Hepatocyte (in vitro differentiated cells): ENCODE data around the gene SERF2. TPM values are rescaled to one million over a fixed set of nuclear protein-coding genes. Genes with fewer than 3 reads are reported as not detected.

ENCODE experiments used
- DNase-seq: peaks from one replicate; pipeline ENCODE4 v3.0.0-alpha.2; 2016; ENCODE audit warnings: low spot score
- H2AFZ ChIP-seq: fragments of 200-600 bp; sonication (generic); 2 replicates; pipeline ENCODE4 v1.6.0; 2016; ENCODE audit warnings: antibody characterized with exemption, mild to moderate bottlenecking
- H3K27ac ChIP-seq: fragments of 200-600 bp; sonication (generic); 2 replicates; pipeline ENCODE4 v1.5.1; 2016; ENCODE audit warnings: mild to moderate bottlenecking
- H3K27me3 ChIP-seq: fragments of 200-600 bp; sonication (generic); 2 replicates; pipeline ENCODE4 v1.6.1; 2016
- H3K36me3 ChIP-seq: fragments of 200-600 bp; sonication (generic); replicated peaks from 2 replicates; pipeline ENCODE4 v1.5.1; 2016; ENCODE audit warnings: low read depth; ENCODE audit not compliant: insufficient read depth
- H3K4me1 ChIP-seq: fragments of 200-600 bp; sonication (generic); 2 replicates; pipeline ENCODE4 v1.5.1; 2016; ENCODE audit warnings: mild to moderate bottlenecking, moderate library complexity; ENCODE audit not compliant: insufficient read depth
- H3K4me2 ChIP-seq: fragments of 200-600 bp; sonication (generic); 2 replicates; pipeline ENCODE4 v1.6.0; 2016
- H3K4me3 ChIP-seq: fragments of 200-600 bp; sonication (generic); 2 replicates; pipeline ENCODE4 v1.5.1; 2016; ENCODE audit warnings: mild to moderate bottlenecking
- H3K79me2 ChIP-seq: fragments of 200-600 bp; sonication (generic); 2 replicates; pipeline ENCODE4 v1.6.0; 2017; ENCODE audit warnings: mild to moderate bottlenecking
- H3K9me2 ChIP-seq: fragments of 200-600 bp; sonication (generic); replicated peaks from 2 replicates; pipeline ENCODE4 v1.6.0; 2017; ENCODE audit warnings: mild to moderate bottlenecking; ENCODE audit not compliant: insufficient read depth
- H3K9me3 ChIP-seq: fragments of 200-600 bp; sonication (generic); 2 replicates; pipeline ENCODE4 v1.5.1; 2016; ENCODE audit warnings: low read depth, mild to moderate bottlenecking
- H4K20me1 ChIP-seq: fragments of 200-600 bp; sonication (generic); 2 replicates; pipeline ENCODE4 v1.6.0; 2016; ENCODE audit warnings: mild to moderate bottlenecking; ENCODE audit not compliant: insufficient read depth, poor library complexity, severe bottlenecking
- CTCF ChIP-seq: fragments of 200-600 bp; sonication (generic); IDR thresholded peaks from 2 replicates; pipeline ENCODE4 v1.5.1; 2016; ENCODE audit warnings: antibody characterized with exemption, mild to moderate bottlenecking; ENCODE audit not compliant: poor library complexity
- EZH2 ChIP-seq: fragments of 200-600 bp; sonication (generic); IDR thresholded peaks from 2 replicates; pipeline ENCODE4 v1.6.1; 2016; ENCODE audit warnings: antibody characterized with exemption, mild to moderate bottlenecking, borderline replicate concordance
- EZH2phosphoT487 ChIP-seq: fragments of 200-600 bp; sonication (generic); IDR thresholded peaks from one replicate; pipeline ENCODE4 v1.6.1; 2018; ENCODE audit warnings: antibody characterized with exemption, mild to moderate bottlenecking, low read depth, moderate library complexity; ENCODE audit not compliant: unreplicated experiment, severe bottlenecking
- WGBS: methylation state at CpG from one replicate; pipeline ENCODE4 v1.1.6; 2016; ENCODE audit warnings: low lambda C conversion rate; ENCODE audit errors: missing lambda C conversion rate; 5-methylcytosine and 5-hydroxymethylcytosine counted together
- polyA plus RNA-seq: library from polyadenylated mRNA; unstranded; fragments of >200 nt; fragmentation: Nextera tagmentation; extraction: Ambion mirVana; gene quantifications from 2 replicates; pipeline ENCODE4 v1.2.1, GENCODE V29; 2016
- total RNA-seq: library from RNA; depleted of rRNA; stranded (reverse); fragments of >200 nt; gene quantifications from 2 replicates; pipeline ENCODE4 v1.2.3, GENCODE V29; 2014

Gene SERF2
- total and polyA plus RNA-seq, 2 experiments from 2014 or later = 958 to 2,443 TPM

- Histone ChIP-seq H3K4me1 (peaks cover 44% of the 10 kb centered on the region), H3K79me2 (peaks cover 42% of the 10 kb centered on the region), H3K27ac (peak overlapping the region; percentile 96), H3K9me2 (no peaks in the 10 kb centered on the region), H3K36me3 (no peaks in the 10 kb centered on the region), H4K20me1 (peaks cover 11% of the 10 kb centered on the region), H3K9me3 (no peaks in the 10 kb centered on the region), H3K27me3 (no peaks in the 10 kb centered on the region), H2AFZ (no peak overlapping the region), H3K4me3 (no peak overlapping the region), H3K4me2 (no peak overlapping the region)
- no peak for DNase-seq
- WGBS = 96% methylated on average over 3 of the region's 3 CpGs
- TF ChIP-seq EZH2phosphoT487 (no peak), EZH2 (no peak), CTCF (no peak)
Measured at GRCh38 chr15:43796566-43796965, 4.4 kb downstream of the SERF2 start.

- TF ChIP-seq EZH2 (no peak), EZH2phosphoT487 (no peak), CTCF (no peak)
- Histone ChIP-seq H3K79me2 (peaks cover 31% of the 10 kb centered on the region), H4K20me1 (peaks cover under 1% of the 10 kb centered on the region), H3K27me3 (no peaks in the 10 kb centered on the region), H3K27ac (peak overlapping the region; percentile 94), H3K4me2 (peak overlapping the region; percentile 21), H3K4me3 (no peak overlapping the region), H3K4me1 (peaks cover 37% of the 10 kb centered on the region), H3K9me3 (no peaks in the 10 kb centered on the region), H2AFZ (no peak overlapping the region), H3K36me3 (no peaks in the 10 kb centered on the region), H3K9me2 (no peaks in the 10 kb centered on the region)
- DNase-seq = no peak
- 90% methylated on average over 16 of the region's 16 CpGs for WGBS
Measured at GRCh38 chr15:43799209-43799944, 7.3 kb downstream of the SERF2 start.

- Histone ChIP-seq H3K9me3 (no peaks in the 10 kb centered on the region), H3K36me3 (no peaks in the 10 kb centered on the region), H3K4me3 (peak within 1 kb of the TSS; percentile 70), H3K9me2 (no peaks in the 10 kb centered on the region), H3K27me3 (no peaks in the 10 kb centered on the region), H3K79me2 (peaks cover 26% of the 10 kb centered on the region), H3K4me1 (peaks cover 31% of the 10 kb centered on the region), H3K4me2 (peak within 1 kb of the TSS; percentile 90), H2AFZ (peak within 1 kb of the TSS; percentile 62), H3K27ac (peak within 1 kb of the TSS; percentile 94), H4K20me1 (no peaks in the 10 kb centered on the region)
- TF ChIP-seq EZH2 = no peak
- no peak for TF ChIP-seq CTCF
- TF ChIP-seq EZH2phosphoT487 = no peak
- 91% methylated on average over 8 of the region's 8 CpGs for WGBS
- DNase-seq = no peak
Measured at GRCh38 chr15:43799945-43800285, 7.8 kb downstream of the SERF2 start, which contains the start of gene SERINC4. Gene SERINC4, minus strand, starts transcription at chr15:43800220. Its CDS starts 234 bp downstream, at chr15:43799986.
